Endothelial cell (in vitro differentiated cells): ENCODE measurements around the gene LRRC71. TPM values are rescaled to one million over a fixed set of nuclear protein-coding genes. Genes with fewer than 3 reads are reported as not detected.
A peak's percentile ranks its signal among the peaks of the same experiment; 100 is the strongest.

Experiments
- DNase-seq: peaks from one replicate; pipeline ENCODE4 v3.0.0; 2021; ENCODE audit warnings: low spot score
- H3K27ac Mint-ChIP-seq: one replicate; pipeline ENCODE4 v1.8.0; 2021; ENCODE audit warnings: mixed read lengths, inconsistent platforms; ENCODE audit not compliant: unreplicated experiment
- H3K27me3 Mint-ChIP-seq: one replicate; pipeline ENCODE4 v1.8.0; 2021; ENCODE audit warnings: mild to moderate bottlenecking, moderate library complexity, mixed read lengths, inconsistent platforms; ENCODE audit not compliant: unreplicated experiment
- H3K36me3 Mint-ChIP-seq: one replicate; pipeline ENCODE4 v1.8.0; 2021; ENCODE audit warnings: mild to moderate bottlenecking, low read depth, mixed read lengths, inconsistent platforms; ENCODE audit not compliant: unreplicated experiment
- H3K4me1 Mint-ChIP-seq: one replicate; pipeline ENCODE4 v1.8.0; 2021; ENCODE audit warnings: mild to moderate bottlenecking, mixed read lengths, inconsistent platforms; ENCODE audit not compliant: unreplicated experiment
- H3K4me3 Mint-ChIP-seq: one replicate; pipeline ENCODE4 v1.8.0; 2021; ENCODE audit warnings: mild to moderate bottlenecking, mixed read lengths, inconsistent platforms; ENCODE audit not compliant: unreplicated experiment
- H3K9me3 Mint-ChIP-seq: one replicate; pipeline ENCODE4 v1.8.0; 2021; ENCODE audit warnings: mixed read lengths, inconsistent platforms; ENCODE audit not compliant: unreplicated experiment
- total RNA-seq: library from RNA; stranded (reverse); fragmentation: NEBNext Ultra II Directional; extraction: Animal tissue kit (Norgen Biotek cat#: 25700); gene quantifications from one replicate; pipeline ENCODE4 v1.2.1, GENCODE V29; 2021; ENCODE audit not compliant: unreplicated experiment
- TF ChIP-seq, protein P1 (sequence below): fragments of 200-600 bp; sonication (generic); IDR thresholded peaks from one replicate; pipeline ENCODE4 v1.5.0; 2021; ENCODE audit warnings: antibody characterized with exemption; ENCODE audit not compliant: unreplicated experiment

LRRC71 gene
- total RNA-seq, 1 donor from 2014 or later = 0.95 TPM

DNA sequence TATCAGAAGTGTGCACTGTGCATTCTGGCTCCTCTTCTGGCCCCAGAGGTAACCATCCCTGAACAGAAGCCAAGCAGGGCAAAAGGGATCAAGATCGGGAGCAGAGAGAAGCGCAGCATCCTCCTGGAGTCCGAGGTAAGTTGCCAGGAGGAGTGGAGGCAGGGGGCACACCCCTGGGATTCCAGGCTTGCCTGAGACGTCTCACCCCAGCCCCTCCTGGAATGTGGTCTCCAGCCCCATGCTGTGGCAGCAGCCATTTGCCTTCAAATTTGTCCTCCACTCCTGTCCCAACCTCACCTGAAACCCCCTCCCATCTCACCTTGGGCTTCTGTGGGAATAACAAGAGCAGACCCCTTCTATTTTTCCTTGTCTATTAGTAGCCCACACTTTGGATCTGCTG lies 10.1 kb downstream of the LRRC71 start:
- TF ChIP-seq, protein P1, sequence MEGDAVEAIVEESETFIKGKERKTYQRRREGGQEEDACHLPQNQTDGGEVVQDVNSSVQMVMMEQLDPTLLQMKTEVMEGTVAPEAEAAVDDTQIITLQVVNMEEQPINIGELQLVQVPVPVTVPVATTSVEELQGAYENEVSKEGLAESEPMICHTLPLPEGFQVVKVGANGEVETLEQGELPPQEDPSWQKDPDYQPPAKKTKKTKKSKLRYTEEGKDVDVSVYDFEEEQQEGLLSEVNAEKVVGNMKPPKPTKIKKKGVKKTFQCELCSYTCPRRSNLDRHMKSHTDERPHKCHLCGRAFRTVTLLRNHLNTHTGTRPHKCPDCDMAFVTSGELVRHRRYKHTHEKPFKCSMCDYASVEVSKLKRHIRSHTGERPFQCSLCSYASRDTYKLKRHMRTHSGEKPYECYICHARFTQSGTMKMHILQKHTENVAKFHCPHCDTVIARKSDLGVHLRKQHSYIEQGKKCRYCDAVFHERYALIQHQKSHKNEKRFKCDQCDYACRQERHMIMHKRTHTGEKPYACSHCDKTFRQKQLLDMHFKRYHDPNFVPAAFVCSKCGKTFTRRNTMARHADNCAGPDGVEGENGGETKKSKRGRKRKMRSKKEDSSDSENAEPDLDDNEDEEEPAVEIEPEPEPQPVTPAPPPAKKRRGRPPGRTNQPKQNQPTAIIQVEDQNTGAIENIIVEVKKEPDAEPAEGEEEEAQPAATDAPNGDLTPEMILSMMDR = no peak
- Mint-ChIP-seq H3K36me3 (peaks cover 6% of the 10 kb centered on the region), H3K27me3 (peaks cover 39% of the 10 kb centered on the region), H3K4me3 (peak overlapping the region; percentile 38), H3K27ac (no peak overlapping the region), H3K4me1 (peaks cover 9% of the 10 kb centered on the region), H3K9me3 (no peaks in the 10 kb centered on the region)
- DNase-seq = no peak

DNA sequence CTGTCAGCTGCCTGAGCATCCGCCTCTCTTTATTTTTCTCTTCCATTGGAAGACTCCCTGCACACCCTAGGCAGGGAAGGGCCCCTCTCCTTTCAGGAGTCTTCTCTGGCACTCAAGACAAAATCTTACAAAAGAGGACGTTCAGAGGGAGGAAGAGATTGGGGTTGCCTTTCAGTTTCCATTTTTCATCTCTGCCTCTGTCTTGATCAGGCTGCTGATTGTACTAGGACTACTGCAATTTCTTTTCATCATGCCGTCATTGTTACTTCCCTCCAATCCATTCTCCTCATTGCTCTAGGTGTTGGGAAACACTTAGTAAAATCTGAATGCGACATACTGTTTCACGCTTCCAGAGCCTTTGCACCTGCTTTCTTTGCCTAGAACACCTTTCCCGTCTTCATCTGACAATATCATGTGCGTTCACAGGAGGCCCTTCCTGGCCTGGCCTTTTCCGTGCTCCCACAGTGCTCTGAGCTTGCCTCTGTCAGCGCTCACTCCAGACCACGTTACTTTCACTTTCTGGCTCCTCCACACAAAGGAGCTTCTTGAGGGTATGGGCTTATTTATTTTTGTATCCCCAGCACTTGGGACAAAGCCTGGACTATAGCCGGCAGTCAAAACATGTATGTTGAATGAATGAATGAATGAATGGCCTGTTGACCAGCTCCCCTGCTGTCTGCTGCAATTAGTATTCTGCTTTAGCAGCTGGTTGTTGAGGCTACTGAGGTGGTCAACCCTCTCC lies 10.9 kb downstream of the LRRC71 start:
- Mint-ChIP-seq H3K27ac (no peak overlapping the region), H3K9me3 (no peaks in the 10 kb centered on the region), H3K4me1 (peaks cover 9% of the 10 kb centered on the region), H3K36me3 (peaks cover 6% of the 10 kb centered on the region), H3K4me3 (peak overlapping the region; percentile 38), H3K27me3 (peaks cover 32% of the 10 kb centered on the region)
- TF ChIP-seq, protein P1 = no peak
- no peak for DNase-seq

DNA sequence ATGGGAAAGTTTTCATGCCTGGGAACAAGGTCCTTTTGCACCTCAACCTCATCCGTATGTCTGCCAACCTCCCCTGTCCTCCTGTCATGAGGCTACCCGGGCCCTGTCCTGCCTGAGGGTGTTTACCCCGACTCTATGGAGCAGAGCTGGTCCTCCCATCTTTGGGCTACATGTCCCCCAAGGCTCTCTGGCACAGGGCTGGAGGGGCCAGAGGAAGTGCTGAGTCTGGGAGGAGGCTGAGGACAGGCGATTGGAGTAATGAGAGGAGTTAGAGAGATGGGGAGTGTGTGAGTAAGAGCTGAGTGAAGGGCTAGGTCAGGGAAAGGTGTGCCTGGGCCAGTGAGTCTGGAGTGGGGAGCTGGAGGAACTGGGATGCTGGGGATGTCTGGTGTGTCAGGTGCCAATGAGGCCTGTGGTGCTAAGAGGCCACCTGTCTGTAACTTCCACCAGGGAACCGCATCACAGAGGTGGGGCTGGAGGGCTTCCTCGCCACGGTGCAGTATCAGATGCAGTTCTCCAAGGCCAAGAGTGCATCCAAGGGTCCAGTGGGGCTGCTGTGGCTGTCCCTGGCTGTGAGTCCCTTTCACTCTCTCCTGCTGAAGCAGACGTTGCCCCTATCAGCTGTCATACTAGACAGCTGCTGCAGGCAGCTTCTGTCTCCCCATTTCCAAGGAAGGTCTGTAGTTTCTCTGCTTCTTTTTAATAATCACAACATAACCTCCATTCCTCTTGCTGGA lies 11.7 kb downstream of the LRRC71 start:
- DNase-seq = no peak
- no peaks in the 10 kb centered on the region for H3K9me3 Mint-ChIP-seq
- H3K4me1 Mint-ChIP-seq = peaks cover 6% of the 10 kb centered on the region
- H3K36me3 Mint-ChIP-seq = peaks cover 6% of the 10 kb centered on the region
- H3K4me3 Mint-ChIP-seq = no peak overlapping the region
- H3K27me3 Mint-ChIP-seq = peaks cover 29% of the 10 kb centered on the region
- TF ChIP-seq, protein P1 = no peak
- H3K27ac Mint-ChIP-seq = no peak overlapping the region

DNA sequence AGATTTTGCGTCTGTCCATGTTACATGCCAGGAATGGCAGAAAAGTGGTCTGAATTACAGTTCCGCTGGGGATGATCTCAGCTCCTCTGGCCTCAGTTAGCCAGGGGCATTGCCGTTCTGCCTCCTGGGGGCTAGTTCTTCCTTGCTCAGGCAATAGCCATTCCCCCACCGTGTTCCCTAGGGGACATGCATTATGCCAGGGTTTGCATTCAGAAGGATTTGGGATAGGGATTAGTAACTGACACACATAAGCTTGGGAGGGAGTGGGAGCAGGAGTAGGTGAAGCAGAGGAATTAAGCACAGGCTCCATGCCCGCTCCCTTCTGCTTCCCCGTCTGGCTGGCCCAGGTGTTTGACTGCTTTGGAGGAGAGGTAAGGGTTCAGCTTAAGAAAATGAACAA lies 12.7 kb downstream of the LRRC71 start:
- TF ChIP-seq, protein P1 = no peak
- Mint-ChIP-seq H3K27me3 (peaks cover 25% of the 10 kb centered on the region), H3K36me3 (peaks cover 7% of the 10 kb centered on the region), H3K4me1 (peaks cover 4% of the 10 kb centered on the region), H3K4me3 (no peak overlapping the region), H3K27ac (no peak overlapping the region), H3K9me3 (no peaks in the 10 kb centered on the region)
- no peak for DNase-seq

DNA sequence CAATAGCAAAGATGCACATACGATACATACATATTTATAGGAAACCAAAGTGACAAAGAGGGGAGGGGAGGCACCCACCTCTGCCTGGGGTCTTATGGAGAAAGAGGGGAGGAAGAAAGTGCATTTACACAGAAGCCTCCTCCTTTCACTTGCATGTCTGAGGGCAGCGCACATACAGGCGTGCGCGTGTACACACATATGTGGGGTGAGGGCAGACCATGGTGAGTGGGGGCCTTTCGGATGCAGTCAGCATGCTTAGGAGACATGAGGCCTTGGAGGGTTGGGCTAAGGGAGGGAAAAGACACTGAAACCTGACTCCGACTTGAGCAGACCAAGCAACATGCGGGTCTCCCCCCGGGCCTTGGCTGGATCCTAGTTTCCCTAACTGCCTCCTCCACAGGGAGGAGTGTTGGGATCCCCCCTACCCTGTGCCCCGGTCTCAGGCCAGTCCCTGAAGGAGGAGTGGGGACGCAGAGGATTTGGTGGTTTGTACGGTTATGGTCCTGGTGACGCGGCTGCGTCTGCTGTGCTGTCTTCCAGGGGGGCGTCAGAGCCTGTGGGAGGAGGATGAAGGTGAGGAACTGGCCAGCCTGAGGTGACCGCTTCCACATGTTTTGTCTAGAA lies 15.2 kb downstream of the LRRC71 start:
- TF ChIP-seq, protein P1 = no peak
- Mint-ChIP-seq H3K4me1 (peaks cover 14% of the 10 kb centered on the region), H3K27ac (no peak overlapping the region), H3K9me3 (no peaks in the 10 kb centered on the region), H3K4me3 (no peak overlapping the region), H3K27me3 (peaks cover 23% of the 10 kb centered on the region), H3K36me3 (peaks cover 28% of the 10 kb centered on the region)
- no peak for DNase-seq
